CD4-positive, alpha-beta T cell treated with Interleukin-17A for 1 hour (primary cell): ENCODE results near the gene PGLYRP2.

ENCODE experiments used
- DNase-seq: peaks from one replicate; pipeline ENCODE4 v3.0.0-alpha.2; 2020

Gene PGLYRP2

DNA sequence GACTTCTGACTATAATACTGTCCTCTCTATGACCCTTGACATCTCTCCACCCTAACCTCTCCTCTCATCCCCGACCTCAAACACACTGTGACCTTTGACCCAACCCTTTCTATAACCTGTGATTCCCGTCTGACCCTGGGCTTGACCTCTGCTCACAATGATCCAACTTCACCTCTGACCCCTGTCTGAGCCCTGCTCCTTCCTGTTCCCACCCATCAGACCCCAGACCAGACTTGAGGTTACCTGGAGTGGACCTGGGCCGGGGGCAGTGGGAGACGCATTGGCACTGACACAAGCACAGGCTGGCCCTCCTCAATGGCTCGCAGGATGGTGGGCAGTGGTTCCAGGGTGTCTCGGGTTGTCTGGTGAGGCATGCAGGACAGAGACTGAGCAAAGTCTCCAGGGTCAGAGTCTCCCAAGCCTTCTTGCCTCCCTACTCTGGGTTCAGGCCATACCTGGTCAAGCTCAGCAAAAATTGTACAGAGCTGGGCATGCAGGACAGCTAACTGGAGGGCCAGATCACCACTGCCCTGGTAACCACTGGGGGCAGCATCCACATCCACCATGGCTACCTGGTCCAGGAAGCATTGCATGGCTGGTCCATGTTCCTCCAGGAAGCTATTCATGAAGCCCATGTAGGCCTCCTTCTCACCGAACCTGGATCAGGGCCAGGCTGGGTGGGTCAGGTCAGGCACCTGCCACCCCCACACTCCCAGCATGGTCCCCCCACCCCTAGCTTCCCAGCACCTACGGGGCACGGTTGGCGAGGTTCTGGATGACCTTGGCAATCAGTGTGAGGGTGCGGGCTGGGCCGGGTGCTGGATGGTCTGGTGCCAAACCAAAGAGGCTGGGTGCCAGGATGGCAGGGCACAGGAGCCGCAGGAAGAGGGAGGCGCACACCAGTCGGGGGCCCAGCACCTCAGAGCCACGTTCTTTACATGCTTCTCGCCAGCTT, 25.1 kb downstream of the PGLYRP2 start:
- DNase-seq: no peak

DNA sequence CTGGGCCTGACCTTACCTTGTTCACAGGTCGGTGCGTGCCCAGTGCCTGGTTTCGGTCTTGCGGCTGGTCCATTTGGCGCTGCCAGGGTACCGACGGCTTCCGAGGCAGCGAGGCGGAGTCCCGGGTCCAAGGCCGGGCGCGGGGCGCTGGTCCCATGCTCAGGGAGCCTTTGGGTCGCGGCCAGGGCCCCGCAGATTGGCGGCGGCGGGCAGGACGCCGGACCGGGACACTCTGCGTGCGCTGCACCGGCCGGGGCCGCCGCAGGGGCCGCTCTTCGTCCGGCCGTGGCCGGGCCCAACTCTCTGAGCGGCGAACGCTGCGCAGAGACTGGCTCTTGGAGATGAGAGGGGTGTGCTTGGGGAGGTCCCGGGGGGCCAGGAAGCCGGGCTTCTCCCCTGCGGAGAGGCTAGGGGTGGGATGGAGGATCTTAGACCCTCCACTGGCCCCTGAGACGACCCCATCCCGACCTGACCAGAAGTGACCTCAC, 26.2 kb downstream of the PGLYRP2 start:
- DNase-seq: no peak

DNA sequence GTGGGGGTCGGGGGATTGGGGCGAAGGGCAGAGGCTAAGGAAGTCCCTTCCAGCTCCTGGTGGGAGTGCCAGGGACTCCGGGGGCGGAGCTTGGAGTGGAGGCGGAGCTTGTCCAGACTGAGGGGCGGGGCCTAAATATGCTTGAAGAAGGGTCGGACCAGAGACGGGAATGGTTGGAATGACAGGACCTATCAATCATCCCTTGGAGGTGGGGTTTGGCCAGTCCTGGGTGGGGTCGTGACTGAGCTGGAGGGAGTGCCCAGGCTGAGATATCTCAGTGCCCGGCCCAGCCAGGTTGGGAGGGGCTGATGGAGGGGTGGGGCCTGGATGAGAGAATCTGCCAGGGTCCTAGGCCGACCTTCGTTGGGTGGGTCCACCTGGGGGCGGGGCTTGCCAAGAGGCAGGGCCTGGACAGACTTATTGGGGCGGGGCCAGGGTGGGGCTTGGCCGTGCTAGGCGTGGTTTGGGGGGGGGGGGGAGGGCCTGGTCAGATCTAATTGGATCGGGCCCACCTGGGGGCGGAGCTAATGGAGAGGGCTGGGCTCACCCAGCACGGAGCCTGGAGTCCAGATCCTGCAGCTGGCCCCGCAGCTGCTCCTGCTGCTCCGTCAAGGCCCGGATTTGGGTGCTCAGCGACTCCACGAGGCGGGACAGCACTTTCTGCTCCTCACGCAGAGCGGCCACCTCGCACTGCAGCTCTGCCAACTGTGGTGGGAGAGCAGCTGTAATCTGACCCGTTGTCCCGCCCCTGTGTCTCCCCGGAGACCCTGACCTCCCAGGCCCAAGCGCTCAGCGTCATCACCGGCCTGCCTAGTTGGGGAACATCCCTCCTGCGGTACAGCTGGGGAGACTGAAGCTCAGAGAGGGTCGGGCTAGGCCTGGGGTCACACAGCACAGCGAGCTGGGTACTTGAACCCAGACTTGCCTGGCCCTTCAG, 26.9 kb downstream of the PGLYRP2 start:
- DNase-seq: no peak

DNA sequence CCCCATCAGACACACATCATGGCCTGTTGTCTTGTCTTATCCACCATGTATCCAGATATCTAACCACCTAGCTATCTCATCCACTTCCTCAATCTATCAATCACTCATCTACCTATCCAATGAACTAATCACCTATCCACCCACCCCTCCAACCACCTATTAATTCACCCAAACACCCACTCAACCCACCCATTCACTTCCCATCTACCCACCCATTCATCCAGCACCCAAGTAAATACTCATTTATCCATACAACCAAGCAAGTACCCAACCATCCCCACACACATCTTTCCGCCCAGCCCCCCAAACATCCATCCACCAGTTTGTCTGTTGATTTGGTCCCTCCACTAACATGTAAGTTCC, 28.8 kb downstream of the PGLYRP2 start:
- no peak for DNase-seq

DNA sequence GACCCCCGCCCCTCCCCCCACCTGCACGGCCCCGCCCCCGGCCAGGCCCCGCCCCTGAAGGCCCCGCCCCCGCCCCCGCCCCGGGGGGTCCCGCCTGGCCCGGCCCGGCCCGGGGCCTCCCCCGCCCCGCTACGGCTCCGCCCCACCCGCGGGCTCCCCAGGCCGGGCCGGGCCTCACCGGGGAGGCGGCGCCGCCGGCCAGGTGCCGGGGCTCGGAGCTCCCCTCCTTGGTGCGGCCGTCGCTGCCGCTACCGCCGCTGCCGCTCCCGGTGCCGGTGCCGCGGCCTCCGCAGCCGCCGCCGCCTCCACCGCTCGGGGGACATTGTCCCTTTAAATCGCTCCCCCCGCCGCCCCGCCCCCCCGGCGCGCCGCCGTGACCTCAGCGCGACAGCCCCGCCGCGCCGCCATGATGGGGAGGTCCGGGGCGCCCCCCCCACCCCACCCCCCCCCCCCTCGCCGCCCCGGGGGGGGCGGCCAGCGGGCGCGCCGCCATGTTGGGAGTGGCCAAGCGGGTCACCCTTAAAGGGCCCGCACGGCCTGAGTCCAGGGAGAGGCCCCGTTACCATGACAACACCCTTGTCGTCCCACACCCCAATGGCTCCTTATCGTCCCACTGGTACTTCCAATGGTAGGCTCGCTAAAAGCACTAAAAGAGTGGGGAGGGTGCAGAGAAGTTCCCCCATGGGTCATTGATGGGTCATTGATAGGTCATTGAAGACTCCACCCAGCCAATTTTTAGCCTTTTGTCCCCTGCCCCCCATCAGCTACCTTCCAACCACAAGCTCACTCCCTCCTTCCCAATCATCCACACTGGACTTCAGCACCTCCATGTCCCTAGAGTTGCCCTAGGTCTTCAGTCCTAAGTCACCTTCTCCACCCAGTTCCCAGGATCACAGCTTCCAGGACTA, 29.4 kb downstream of the PGLYRP2 start, which contains the start of gene WIZ:
TSS of gene WIZ (minus strand) at position 337 of the 908 bp plus-strand sequence. CDS start 1,649 bp downstream, outside the sequence.
- peak; percentile 86 for DNase-seq

DNA sequence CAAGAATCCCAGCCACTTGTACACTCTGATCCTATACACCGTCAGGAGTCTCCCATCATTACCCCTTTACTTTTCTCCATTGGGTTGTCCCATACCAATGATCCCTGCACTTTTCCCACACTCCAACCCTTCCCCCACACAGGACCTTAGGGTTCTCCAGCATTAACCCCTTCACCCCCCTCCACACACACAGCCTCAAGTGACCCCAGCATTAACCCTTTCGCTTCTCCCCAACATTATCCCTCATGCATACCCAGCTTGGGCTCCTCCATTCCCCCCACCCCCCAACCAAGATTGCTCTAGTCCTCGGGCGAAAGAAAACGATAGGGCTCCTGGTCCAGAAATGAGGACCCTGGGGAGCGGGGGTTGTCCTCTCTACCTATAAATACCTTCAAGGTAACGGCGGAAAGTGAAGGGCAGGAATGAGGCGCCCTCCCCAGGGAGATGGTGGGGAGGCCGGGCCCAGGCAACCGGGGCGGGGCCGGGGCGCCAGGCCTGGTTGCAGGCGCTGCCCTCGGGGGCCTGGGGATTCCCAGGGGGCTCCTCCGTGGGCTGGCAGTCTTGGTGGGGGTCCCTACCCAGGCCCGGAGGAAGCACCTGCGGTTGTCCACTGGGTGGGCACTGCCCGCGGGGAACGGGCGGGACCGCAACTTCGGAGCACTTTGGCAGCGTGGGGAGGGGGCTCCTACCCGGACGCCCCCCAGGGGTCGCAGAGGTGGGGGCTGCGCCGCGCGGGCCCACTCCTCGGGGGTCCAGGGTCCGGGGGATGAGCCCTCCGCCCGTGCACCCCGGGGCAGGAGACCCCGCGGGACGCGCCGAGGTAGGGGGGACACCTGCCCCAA, 30.3 kb downstream of the PGLYRP2 start:
- DNase-seq: no peak

DNA sequence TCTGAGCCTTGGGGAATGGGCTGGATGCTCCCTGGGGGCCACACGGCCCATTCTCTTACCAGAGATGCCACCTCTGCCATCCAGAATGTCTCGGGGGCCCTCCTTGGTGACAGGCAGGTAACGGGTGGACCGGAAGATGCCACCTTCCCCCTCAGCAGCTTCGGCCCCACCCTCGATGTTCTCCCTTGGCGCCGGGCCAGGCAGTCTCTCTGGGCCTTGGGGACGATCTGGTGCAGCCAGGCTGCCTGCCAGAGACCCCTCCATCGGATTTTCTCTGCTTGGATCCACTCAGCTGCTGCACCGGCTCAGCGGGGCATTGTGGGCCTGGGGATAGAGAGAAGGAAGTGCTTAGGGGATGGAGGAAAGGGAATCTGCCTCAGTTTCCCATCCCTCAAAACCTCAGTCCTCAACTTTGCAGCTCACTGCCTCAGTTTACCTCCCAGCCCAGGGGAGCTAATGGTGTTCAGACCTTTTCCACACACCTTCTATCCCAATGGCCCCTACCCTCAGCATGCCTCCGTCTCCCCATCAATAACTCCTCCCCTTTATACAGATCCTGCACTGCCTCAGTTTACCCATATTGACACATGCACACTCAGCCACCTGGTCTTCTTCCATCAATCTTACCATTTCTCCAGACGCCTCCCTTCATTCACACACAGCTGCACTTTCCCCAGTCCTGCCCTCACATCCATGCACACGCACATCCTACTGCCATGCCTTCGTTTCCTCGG, 31.1 kb downstream of the PGLYRP2 start:
- no peak for DNase-seq

DNA sequence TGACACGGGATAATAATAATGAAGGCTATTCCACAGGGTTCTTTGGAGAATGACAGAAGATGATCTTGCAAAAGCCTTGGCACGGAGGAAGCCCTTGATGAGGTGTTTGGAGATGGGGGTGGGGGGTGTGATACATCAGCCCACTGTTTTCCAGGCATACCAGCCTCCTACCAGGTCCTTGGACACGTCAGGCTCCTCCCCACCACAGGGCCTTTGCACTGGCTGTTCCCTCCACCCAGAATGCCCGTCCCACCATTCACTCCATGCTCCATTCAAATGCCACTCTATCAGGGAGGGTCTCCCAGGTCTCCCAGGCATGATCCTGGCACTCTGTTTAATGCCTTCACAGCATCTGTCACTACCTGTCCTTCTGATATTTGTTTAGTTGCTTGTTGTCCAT, 32.2 kb downstream of the PGLYRP2 start:
- DNase-seq: no peak

DNA sequence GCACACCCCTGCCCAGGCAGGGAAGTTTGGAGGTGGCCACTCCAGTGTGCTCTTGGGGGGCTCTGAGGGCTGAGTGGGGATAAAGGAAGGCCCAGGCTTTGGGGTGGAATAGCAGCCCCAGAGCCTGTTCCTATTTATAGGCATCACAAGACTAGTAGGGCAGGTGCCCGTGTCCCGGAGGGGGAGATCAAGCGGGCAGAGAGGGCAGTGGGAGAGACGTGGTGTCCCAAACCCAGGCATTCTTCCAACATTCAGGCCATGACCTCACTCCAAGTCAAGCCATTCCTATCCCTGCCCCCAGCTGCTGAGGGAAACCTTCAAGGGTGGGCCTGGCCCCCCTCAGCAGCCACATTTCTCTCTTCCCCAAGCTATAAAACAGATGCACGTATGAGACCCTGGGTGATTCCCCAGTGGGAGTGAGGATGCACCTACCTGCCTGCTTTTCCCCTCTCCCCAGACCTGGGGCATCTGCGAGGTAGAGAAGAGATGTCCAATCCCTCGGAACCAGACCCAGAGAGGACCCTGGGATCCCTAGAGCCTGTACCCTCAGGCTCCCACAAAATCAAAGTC, 33.4 kb downstream of the PGLYRP2 start:
- DNase-seq: no peak

DNA sequence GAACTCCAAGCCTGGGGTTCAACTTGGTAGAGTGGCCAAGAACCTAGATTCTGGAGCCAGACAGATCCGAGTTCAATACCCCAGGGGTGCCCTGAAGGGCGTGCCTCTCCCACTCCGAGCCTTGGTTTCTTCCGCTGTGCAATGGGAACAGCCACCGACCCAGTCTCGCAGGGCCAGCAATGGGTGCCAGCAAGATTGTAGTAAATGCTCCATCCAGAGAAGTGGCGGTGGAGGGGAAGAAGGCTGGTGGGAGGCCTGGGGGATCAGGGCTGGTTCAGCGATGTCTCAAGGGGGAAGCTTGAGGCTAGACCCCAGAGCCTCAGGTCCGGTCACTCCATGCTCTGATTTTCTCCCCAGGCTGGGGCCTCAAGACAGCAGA, 34.1 kb downstream of the PGLYRP2 start:
- no peak for DNase-seq

DNA sequence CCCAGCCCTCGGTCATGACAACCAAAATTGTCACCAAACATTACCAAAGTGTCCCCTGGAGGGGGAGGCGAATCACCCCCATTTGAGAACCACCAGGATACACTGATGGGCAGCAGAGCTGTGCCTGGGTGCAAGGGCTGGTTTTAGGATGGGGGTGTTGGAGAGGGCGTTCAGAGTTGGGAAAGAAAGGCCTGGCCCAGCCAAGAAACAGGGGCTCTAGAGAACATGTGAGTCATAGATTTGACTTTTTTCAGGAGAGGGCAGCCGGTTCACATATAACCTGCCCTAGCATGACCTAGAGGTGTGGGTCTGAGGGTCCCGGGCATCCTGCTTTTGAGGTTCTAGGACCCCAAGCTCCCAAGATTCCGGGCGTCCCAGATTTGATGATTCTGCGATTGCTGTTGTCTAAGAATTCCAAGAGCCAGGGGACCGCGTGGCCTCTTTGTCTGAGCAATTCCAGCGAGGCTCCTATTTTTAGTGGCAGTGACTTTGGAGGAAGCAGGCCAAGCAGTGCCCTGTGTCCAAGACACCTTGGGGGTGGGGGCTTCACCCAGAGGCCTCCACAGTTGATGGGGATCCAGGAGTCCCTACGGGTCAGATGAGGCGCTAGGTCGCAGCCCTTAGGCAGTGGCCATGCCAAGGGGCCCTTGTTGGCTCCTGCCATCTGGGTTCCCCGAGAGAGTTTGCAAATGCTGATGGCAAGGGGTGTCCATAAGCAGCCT, 34.6 kb downstream of the PGLYRP2 start:
- no peak for DNase-seq

DNA sequence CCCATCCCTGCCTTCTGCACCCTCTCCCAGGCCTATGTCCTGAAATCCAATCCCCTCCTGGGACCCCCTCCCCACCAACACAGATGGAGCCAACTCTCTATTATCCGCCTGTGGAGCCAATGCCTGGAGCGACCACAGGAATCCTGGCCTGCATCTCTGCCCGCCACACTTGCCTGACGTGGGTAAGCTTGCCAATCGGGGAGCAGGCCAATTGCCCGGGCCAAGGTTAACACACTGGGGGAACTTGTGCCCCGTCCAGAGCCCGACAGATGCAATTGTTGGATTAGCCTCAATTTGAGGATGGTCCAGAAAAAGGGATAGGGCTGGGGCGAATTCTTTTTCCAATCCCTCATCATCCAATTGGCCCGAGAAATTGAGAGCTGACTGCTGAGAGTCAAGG, 35.5 kb downstream of the PGLYRP2 start:
- DNase-seq: no peak

DNA sequence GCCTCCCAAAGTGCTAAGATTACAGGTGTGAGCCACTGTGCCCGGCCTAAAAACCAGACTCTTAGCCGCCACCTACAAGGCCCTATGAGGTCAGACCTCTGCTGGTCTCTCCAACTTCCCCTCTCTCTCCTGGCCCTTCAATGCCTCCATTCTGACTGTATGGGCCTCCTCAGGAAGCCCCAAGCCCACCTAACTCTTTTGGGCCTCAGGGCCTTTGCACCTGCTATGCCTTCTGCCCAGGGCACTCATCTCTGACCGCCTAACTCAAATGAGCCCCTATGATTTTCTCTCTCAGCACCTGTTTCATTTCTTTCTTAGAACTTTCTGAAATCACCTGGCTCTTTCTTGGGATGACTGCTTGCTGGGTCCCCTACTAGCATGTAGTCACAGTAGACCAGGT, 36.0 kb downstream of the PGLYRP2 start:
- DNase-seq: no peak

DNA sequence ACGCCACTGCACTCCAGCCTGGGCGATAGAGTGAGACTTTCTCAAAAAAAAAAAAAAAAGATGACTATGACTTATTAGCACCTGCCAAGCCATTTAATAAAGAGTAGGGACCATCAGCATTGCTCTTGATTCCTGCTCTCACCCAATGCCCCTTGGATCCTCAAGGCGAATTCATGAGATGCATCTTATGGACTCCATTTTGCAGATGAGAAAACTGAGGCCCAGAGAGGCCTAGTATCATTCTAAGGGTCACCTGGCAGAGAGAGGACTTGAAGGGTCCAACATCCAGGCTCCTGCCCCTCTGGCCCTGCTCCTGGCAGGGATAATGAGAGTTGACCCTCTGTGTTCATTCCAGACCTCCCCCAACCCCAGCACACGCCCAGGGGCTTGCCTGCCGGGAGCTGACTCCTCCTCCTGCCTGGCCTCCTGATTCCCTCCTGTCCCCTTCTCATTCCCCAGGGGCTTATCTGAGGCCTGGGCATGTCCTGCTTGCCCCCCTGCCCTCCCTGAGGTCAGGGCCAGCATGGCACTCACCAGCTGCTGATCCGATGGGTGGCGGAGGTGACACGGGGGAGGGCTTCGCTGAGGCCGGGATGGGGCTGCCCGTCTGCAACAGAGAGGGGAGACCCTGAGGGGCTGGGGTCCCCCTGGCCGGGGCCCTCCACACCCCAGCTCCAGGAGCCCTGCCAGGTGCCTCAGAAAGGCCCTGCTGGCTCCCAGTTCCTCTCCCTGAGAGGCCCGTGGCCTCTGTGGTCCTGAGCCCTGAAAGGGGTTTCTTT, 37.0 kb downstream of the PGLYRP2 start:
- no peak for DNase-seq

DNA sequence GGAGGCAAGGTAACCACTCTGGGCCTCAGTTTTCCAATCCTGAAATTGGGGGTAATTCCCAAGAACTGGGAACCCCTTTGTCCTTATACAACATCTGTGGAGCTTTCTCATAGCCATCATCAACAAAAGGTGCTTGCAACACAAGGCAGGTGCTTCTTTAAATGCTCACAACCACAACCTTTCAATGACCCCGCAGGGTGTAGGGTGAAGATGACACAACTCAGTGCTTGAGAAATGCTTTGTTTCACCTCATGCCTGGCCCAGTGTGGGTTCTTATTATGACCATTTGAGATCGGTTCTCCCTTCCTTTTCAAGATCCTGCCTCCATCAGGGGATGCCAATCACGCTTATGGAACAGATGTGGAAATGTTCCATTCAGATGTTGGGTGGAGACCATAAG, 38.0 kb downstream of the PGLYRP2 start:
- no peak for DNase-seq

DNA sequence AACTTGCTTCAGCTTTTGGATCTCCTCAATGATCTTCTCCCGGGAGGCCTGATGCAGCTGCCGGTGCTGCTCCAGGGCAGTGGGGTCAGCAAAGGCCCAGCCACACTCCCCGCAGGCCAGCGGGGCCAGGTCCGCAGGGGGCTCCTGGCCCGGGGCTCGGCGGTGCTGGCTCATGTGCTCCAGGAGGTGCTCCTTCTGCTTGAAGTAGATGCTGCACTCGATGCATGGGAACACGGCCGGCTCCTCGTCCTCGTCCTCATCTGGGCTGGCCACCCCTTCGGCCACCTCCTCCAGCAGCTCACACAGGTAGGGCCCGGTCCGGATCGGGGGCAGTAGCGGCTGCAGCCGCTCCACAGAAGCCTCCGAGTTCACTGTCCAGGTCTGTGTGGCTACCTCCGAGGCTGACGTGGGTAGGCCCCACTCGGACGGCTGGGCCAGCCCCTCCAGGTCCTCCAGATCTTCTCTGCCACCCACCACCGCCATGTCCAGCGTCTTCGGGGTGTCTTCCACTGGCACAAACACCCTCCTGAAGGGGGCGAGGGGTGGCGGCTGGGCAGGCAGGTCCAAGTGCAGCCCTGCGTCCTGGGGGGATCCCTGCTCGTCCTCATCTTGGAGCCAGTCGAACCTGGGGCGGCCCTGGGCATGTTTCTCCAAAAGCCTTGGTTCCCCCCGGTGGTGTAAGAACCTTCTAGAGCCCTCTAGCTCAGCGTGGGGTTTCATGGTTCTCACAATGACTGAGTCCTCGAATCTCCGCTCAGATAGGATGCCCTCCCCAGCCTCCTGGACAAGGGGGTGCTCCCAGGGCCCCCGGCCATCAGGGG, 39.3 kb downstream of the PGLYRP2 start:
- DNase-seq: no peak

DNA sequence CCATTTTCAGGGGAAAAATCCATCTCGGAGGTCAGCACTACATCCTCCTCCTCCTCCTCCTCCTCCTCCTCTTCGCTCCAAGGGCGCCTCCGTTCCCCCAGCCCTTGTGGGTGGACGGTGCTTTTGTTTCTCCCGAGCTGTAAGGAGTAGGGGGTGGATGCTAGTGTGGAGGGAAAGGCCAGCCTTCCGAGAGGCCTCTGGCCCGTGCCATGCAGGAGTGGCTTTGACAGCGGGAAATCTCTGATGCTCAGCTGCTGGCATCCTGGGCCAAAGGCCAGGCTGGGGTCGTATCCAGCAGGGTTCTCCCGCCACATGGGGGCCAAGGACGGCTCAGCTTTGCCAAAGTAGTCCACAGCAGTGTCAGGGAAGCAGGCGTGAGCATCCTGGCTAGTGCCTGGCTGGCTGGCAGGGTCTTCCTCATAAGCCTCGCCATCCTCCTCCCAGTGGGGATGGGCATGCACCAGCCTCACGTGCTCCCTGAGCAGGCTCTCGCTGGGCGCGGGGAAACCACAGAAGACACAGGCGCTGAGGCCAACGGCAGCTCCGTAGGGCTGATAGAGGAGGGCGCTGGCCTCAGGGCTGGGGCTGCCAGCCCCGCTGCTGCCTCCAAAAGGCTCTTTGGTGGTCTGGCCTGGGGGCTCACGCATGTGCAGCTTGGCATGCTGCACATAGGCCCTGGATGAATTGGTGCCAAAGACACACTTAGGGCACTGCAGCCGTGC, 40.1 kb downstream of the PGLYRP2 start:
- no peak for DNase-seq
